ENCODE results near the gene PLA2G2D.

The PLA2G2D gene

GRCh38 chr1:20119347-20119746 is at the start of gene PLA2G2D:
TSS of gene PLA2G2D (minus strand) at chr1:20119536. CDS start at chr1:20119498, 38 bp downstream.
- in situ Hi-C loops (cut with HindIII; ENCODE audit: low pct_ligation_motif_present, low pct_unique_long_range_greater_than_20kb, low sequenced_read_pairs): no loop called here
- DNase-seq: no peak

- DNase-seq: no peak
- in situ Hi-C loops (cut with HindIII; ENCODE audit: low pct_ligation_motif_present, low pct_unique_long_range_greater_than_20kb, low sequenced_read_pairs): no loop called here
Measured at GRCh38 chr1:20168564-20169491, 49.5 kb upstream of the PLA2G2D start.

GRCh38 chr1:20167126-20167525 is 47.8 kb upstream of the PLA2G2D start:
- DNase-seq: no peak
- in situ Hi-C loops (cut with HindIII; ENCODE audit: low pct_ligation_motif_present, low pct_unique_long_range_greater_than_20kb, low sequenced_read_pairs): no loop called here

- no peak for DNase-seq
- in situ Hi-C loops (cut with HindIII; ENCODE audit: low pct_ligation_motif_present, low pct_unique_long_range_greater_than_20kb, low sequenced_read_pairs): no loop called here
Measured at GRCh38 chr1:20166051-20166450, 46.7 kb upstream of the PLA2G2D start.

GRCh38 chr1:20165522-20165951 is 46.2 kb upstream of the PLA2G2D start:
- in situ Hi-C loops (cut with HindIII; ENCODE audit: low pct_ligation_motif_present, low pct_unique_long_range_greater_than_20kb, low sequenced_read_pairs): no loop called here
- peak; percentile 13 for DNase-seq

- DNase-seq: no peak
- in situ Hi-C loops (cut with HindIII; ENCODE audit: low pct_ligation_motif_present, low pct_unique_long_range_greater_than_20kb, low sequenced_read_pairs): no loop called here
Measured at GRCh38 chr1:20164694-20165202, 45.4 kb upstream of the PLA2G2D start.

GRCh38 chr1:20160034-20160433 is 40.7 kb upstream of the PLA2G2D start:
- in situ Hi-C loops (cut with HindIII; ENCODE audit: low pct_ligation_motif_present, low pct_unique_long_range_greater_than_20kb, low sequenced_read_pairs): no loop called here

GRCh38 chr1:20158358-20159070 is 39.2 kb upstream of the PLA2G2D start:
- in situ Hi-C loops (cut with HindIII; ENCODE audit: low pct_ligation_motif_present, low pct_unique_long_range_greater_than_20kb, low sequenced_read_pairs): no loop called here
- DNase-seq: no peak

More at GRCh38 chr1:20160034-20160433, 40.7 kb upstream of the PLA2G2D start:
- DNase-seq: no peak

- DNase-seq: no peak
- in situ Hi-C loops (cut with HindIII; ENCODE audit: low pct_ligation_motif_present, low pct_unique_long_range_greater_than_20kb, low sequenced_read_pairs): no loop called here
Measured at GRCh38 chr1:20154301-20154831, 35.0 kb upstream of the PLA2G2D start.

- in situ Hi-C loops (cut with HindIII; ENCODE audit: low pct_ligation_motif_present, low pct_unique_long_range_greater_than_20kb, low sequenced_read_pairs): no loop called here
- no peak for DNase-seq
Measured at GRCh38 chr1:20153000-20153418, 33.7 kb upstream of the PLA2G2D start.

- in situ Hi-C loops (cut with HindIII; ENCODE audit: low pct_ligation_motif_present, low pct_unique_long_range_greater_than_20kb, low sequenced_read_pairs): no loop called here
Measured at GRCh38 chr1:20152599-20152930, 33.2 kb upstream of the PLA2G2D start.

GRCh38 chr1:20151906-20152598 is 32.7 kb upstream of the PLA2G2D start:
- DNase-seq: peak; percentile 69

More at GRCh38 chr1:20152599-20152930, 33.2 kb upstream of the PLA2G2D start:
- no peak for DNase-seq

GRCh38 chr1:20150969-20151368 is 31.6 kb upstream of the PLA2G2D start:
- in situ Hi-C loops (cut with HindIII; ENCODE audit: low pct_ligation_motif_present, low pct_unique_long_range_greater_than_20kb, low sequenced_read_pairs): no loop called here
- no peak for DNase-seq

More at GRCh38 chr1:20151906-20152598, 32.7 kb upstream of the PLA2G2D start:
- in situ Hi-C loops (cut with HindIII; ENCODE audit: low pct_ligation_motif_present, low pct_unique_long_range_greater_than_20kb, low sequenced_read_pairs): no loop called here

GRCh38 chr1:20150326-20150705 is 31.0 kb upstream of the PLA2G2D start:
- DNase-seq: no peak
- in situ Hi-C loops (cut with HindIII; ENCODE audit: low pct_ligation_motif_present, low pct_unique_long_range_greater_than_20kb, low sequenced_read_pairs): no loop called here

- in situ Hi-C loops (cut with HindIII; ENCODE audit: low pct_ligation_motif_present, low pct_unique_long_range_greater_than_20kb, low sequenced_read_pairs): no loop called here
- DNase-seq: no peak
Measured at GRCh38 chr1:20149601-20150325, 30.4 kb upstream of the PLA2G2D start.

- in situ Hi-C loops (cut with HindIII; ENCODE audit: low pct_ligation_motif_present, low pct_unique_long_range_greater_than_20kb, low sequenced_read_pairs): no loop called here
- no peak for DNase-seq
Measured at GRCh38 chr1:20148571-20149500, 29.5 kb upstream of the PLA2G2D start.

All from ACHN (cell line).